SK-N-SH treated with all-trans-retinoic acid at 6 μM for 48 hours (cell line): ENCODE measurements around the gene HS6ST3.

Experiments used
- ATAC-seq: fragments of 200-7000 bp; cut with Tn5 transposase; 3 replicates; pipeline ENCODE4 v1.9.1; 2020; ENCODE audit warnings: mild to moderate bottlenecking, moderate library complexity
- ARNTL ChIP-seq: fragments of 450-650 bp; formaldehyde crosslinking; IDR thresholded peaks from 2 replicates; pipeline ENCODE4 v1.5.0; 2020; ENCODE audit warnings: low read depth, mild to moderate bottlenecking, moderate library complexity, borderline replicate concordance
- CSDC2 ChIP-seq: fragments of 250-450 bp; sonication (Bioruptor Pico); IDR thresholded peaks from 2 replicates; pipeline ENCODE4 v1.5.0; 2020; ENCODE audit warnings: mild to moderate bottlenecking, moderate library complexity
- GLIS3 ChIP-seq: fragments of 250-450 bp; sonication (Bioruptor Pico); IDR thresholded peaks from 2 replicates; pipeline ENCODE4 v1.5.0; 2020; ENCODE audit warnings: mild to moderate bottlenecking, moderate library complexity
- ISL1 ChIP-seq: fragments of 250-450 bp; sonication (Bioruptor Pico); IDR thresholded peaks from 2 replicates; pipeline ENCODE4 v2.1.2; 2022; ENCODE audit warnings: mild to moderate bottlenecking, moderate library complexity
- OSR1 ChIP-seq: fragments of 250-450 bp; sonication (Bioruptor Pico); IDR thresholded peaks from 2 replicates; pipeline ENCODE4 v1.8.0; 2022; ENCODE audit warnings: moderate library complexity, mild to moderate bottlenecking, inconsistent platforms
- PPARA ChIP-seq: fragments of 250-450 bp; sonication (Bioruptor Pico); IDR thresholded peaks from 2 replicates; pipeline ENCODE4 v1.5.0; 2020; ENCODE audit warnings: mild to moderate bottlenecking, borderline replicate concordance
- RARB ChIP-seq: fragments of 250-450 bp; sonication (Bioruptor Pico); IDR thresholded peaks from 2 replicates; pipeline ENCODE4 v1.8.0; 2021; ENCODE audit warnings: mild to moderate bottlenecking, moderate library complexity
- SNAI2 ChIP-seq: fragments of 250-450 bp; sonication (Bioruptor Pico); IDR thresholded peaks from 2 replicates; pipeline ENCODE4 v1.5.0; 2020; ENCODE audit warnings: mild to moderate bottlenecking, moderate library complexity
- TCF4 ChIP-seq: fragments of 250-450 bp; sonication (Bioruptor Pico); IDR thresholded peaks from 2 replicates; pipeline ENCODE4 v1.8.0; 2021; ENCODE audit warnings: mild to moderate bottlenecking, moderate library complexity, borderline replicate concordance
- TOX ChIP-seq: fragments of 250-450 bp; sonication (Bioruptor Pico); IDR thresholded peaks from 2 replicates; pipeline ENCODE4 v1.8.0; 2021; ENCODE audit warnings: mild to moderate bottlenecking, moderate library complexity, borderline replicate concordance
- ZFP3 ChIP-seq: fragments of 250-450 bp; sonication (Bioruptor Pico); IDR thresholded peaks from 2 replicates; pipeline ENCODE4 v1.5.0; 2020; ENCODE audit warnings: mild to moderate bottlenecking, moderate library complexity
- ZFP30 ChIP-seq: fragments of 450-650 bp; formaldehyde crosslinking; IDR thresholded peaks from 2 replicates; pipeline ENCODE4 v1.5.0; 2022; ENCODE audit warnings: mild to moderate bottlenecking, moderate library complexity
- ZNF70 ChIP-seq: fragments of 450-650 bp; formaldehyde crosslinking; IDR thresholded peaks from 2 replicates; pipeline ENCODE4 v1.5.0; 2020; ENCODE audit warnings: mild to moderate bottlenecking, moderate library complexity
- ZNF8 ChIP-seq: fragments of 450-650 bp; formaldehyde crosslinking; IDR thresholded peaks from 2 replicates; pipeline ENCODE4 v1.5.0; 2020; ENCODE audit warnings: mild to moderate bottlenecking, moderate library complexity
- TF ChIP-seq, protein P1 (sequence below): fragments of 250-450 bp; sonication (Bioruptor Pico); IDR thresholded peaks from 2 replicates; pipeline ENCODE4 v1.8.0; 2021; ENCODE audit warnings: low read depth, mild to moderate bottlenecking, moderate library complexity, borderline replicate concordance
- TF ChIP-seq, protein P2 (sequence below): fragments of 250-450 bp; sonication (Bioruptor Pico); IDR thresholded peaks from 2 replicates; pipeline ENCODE4 v1.5.1; 2021; ENCODE audit warnings: mild to moderate bottlenecking, moderate library complexity
- TF ChIP-seq, protein P3 (sequence below): fragments of 250-450 bp; sonication (Bioruptor Pico); IDR thresholded peaks from 2 replicates; pipeline ENCODE4 v1.8.0; 2020; ENCODE audit warnings: mild to moderate bottlenecking, moderate library complexity, borderline replicate concordance
- TF ChIP-seq, protein P4 (sequence below): fragments of 250-450 bp; sonication (Bioruptor Pico); IDR thresholded peaks from 2 replicates; pipeline ENCODE4 v1.5.0; 2020; ENCODE audit warnings: mild to moderate bottlenecking, moderate library complexity
- TF ChIP-seq, protein P5 (sequence below): fragments of 250-450 bp; sonication (Bioruptor Pico); IDR thresholded peaks from 2 replicates; pipeline ENCODE4 v1.5.1; 2020; ENCODE audit warnings: low read depth, mild to moderate bottlenecking, moderate library complexity

The HS6ST3 gene

DNA sequence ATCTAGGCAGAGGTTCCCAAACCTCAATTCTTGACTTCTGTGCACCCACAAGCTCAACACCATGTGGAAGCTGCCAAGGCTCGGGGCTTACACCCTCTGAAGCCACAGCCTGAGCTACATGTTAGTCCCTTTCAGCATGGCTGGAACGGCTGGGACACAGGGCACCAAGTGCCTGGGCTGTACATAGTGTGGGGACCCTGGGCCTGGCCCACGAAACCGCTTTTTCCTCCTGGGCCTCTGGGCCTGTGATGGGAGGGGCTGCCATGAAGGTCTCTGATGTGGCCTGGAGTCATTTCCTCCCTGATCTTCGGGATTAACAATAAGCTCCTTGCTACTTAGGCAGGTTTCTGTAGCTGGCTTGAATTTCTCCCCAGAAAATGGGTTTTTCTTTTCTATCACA, 108.1 kb downstream of the HS6ST3 start:
- no peak for ATAC-seq
- TF ChIP-seq ARNTL (CRISPR knock-in tag) (no peak), GLIS3 (no peak), SNAI2 (no peak), ZNF70 (no peak)
- TF ChIP-seq, all 23 proteins: peak for 0

DNA sequence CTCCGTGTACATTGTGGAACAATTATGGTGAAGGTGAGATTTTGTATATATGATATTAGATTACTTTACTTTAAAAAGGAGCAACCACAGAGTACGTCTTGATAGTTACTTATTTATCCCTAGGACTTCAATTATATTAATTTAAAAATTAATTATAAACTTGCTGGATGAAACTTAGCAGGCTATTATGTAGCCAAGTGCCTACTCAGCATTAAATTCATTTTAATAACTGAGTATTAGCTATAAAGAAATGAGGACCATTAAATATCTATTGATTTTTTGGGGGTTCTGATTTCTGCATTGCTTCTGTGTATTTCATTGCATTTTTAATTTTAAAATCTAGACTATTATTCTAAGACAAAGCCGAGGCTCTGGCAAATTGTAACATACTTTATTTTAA, 109.4 kb downstream of the HS6ST3 start:
- TF ChIP-seq ISL1 (CRISPR knock-in tag) (no peak), SNAI2 (no peak), ZFP30 (CRISPR knock-in tag) (no peak), TOX (CRISPR knock-in tag) (no peak), ZNF8 (CRISPR knock-in tag) (no peak)
- TF ChIP-seq, protein P1, sequence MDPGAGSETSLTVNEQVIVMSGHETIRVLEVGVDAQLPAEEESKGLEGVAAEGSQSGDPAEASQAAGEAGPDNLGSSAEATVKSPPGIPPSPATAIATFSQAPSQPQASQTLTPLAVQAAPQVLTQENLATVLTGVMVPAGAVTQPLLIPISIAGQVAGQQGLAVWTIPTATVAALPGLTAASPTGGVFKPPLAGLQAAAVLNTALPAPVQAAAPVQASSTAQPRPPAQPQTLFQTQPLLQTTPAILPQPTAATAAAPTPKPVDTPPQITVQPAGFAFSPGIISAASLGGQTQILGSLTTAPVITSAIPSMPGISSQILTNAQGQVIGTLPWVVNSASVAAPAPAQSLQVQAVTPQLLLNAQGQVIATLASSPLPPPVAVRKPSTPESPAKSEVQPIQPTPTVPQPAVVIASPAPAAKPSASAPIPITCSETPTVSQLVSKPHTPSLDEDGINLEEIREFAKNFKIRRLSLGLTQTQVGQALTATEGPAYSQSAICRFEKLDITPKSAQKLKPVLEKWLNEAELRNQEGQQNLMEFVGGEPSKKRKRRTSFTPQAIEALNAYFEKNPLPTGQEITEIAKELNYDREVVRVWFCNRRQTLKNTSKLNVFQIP (CRISPR knock-in tag), result no peak
- TF ChIP-seq, protein P2, sequence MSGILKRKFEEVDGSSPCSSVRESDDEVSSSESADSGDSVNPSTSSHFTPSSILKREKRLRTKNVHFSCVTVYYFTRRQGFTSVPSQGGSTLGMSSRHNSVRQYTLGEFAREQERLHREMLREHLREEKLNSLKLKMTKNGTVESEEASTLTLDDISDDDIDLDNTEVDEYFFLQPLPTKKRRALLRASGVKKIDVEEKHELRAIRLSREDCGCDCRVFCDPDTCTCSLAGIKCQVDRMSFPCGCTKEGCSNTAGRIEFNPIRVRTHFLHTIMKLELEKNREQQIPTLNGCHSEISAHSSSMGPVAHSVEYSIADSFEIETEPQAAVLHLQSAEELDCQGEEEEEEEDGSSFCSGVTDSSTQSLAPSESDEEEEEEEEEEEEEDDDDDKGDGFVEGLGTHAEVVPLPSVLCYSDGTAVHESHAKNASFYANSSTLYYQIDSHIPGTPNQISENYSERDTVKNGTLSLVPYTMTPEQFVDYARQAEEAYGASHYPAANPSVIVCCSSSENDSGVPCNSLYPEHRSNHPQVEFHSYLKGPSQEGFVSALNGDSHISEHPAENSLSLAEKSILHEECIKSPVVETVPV (CRISPR knock-in tag), result no peak
- no peak for ATAC-seq

DNA sequence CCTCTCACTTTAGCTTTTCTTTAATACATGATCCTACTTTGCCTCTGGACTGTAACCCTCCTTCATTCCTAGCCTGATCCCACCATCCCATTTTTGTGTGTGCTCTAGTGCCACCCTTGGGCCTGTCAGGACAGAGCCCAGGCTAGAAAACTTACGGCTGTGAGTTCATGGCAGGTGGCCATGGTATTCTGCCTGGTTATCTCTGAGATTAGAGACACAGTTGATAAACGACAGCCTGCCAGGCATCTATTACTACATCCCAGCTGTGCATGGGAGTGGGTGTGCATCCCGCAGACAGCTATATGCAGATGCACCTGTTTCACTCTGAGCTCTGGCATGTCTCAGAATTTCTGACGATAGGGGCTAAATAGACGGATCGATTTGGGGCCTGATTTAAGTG, 110.9 kb downstream of the HS6ST3 start:
- TF ChIP-seq, protein P1 (CRISPR knock-in tag), result no peak
- TF ChIP-seq OSR1 (CRISPR knock-in tag) (no peak), ISL1 (CRISPR knock-in tag) (peak; percentile 36; the same call in 1 of the 2 replicates), TCF4 (CRISPR knock-in tag) (peak; percentile 66; the same call in 1 of the 2 replicates), SNAI2 (peak; percentile 97)
- TF ChIP-seq, protein P2 (CRISPR knock-in tag), result no peak
- TF ChIP-seq, protein P3, sequence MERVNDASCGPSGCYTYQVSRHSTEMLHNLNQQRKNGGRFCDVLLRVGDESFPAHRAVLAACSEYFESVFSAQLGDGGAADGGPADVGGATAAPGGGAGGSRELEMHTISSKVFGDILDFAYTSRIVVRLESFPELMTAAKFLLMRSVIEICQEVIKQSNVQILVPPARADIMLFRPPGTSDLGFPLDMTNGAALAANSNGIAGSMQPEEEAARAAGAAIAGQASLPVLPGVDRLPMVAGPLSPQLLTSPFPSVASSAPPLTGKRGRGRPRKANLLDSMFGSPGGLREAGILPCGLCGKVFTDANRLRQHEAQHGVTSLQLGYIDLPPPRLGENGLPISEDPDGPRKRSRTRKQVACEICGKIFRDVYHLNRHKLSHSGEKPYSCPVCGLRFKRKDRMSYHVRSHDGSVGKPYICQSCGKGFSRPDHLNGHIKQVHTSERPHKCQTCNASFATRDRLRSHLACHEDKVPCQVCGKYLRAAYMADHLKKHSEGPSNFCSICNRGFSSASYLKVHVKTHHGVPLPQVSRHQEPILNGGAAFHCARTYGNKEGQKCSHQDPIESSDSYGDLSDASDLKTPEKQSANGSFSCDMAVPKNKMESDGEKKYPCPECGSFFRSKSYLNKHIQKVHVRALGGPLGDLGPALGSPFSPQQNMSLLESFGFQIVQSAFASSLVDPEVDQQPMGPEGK, result no peak
- TF ChIP-seq, protein P4, sequence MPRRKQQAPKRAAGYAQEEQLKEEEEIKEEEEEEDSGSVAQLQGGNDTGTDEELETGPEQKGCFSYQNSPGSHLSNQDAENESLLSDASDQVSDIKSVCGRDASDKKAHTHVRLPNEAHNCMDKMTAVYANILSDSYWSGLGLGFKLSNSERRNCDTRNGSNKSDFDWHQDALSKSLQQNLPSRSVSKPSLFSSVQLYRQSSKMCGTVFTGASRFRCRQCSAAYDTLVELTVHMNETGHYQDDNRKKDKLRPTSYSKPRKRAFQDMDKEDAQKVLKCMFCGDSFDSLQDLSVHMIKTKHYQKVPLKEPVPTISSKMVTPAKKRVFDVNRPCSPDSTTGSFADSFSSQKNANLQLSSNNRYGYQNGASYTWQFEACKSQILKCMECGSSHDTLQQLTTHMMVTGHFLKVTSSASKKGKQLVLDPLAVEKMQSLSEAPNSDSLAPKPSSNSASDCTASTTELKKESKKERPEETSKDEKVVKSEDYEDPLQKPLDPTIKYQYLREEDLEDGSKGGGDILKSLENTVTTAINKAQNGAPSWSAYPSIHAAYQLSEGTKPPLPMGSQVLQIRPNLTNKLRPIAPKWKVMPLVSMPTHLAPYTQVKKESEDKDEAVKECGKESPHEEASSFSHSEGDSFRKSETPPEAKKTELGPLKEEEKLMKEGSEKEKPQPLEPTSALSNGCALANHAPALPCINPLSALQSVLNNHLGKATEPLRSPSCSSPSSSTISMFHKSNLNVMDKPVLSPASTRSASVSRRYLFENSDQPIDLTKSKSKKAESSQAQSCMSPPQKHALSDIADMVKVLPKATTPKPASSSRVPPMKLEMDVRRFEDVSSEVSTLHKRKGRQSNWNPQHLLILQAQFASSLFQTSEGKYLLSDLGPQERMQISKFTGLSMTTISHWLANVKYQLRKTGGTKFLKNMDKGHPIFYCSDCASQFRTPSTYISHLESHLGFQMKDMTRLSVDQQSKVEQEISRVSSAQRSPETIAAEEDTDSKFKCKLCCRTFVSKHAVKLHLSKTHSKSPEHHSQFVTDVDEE (CRISPR knock-in tag), result peak; percentile 62; the same call in 1 of the 2 replicates

DNA sequence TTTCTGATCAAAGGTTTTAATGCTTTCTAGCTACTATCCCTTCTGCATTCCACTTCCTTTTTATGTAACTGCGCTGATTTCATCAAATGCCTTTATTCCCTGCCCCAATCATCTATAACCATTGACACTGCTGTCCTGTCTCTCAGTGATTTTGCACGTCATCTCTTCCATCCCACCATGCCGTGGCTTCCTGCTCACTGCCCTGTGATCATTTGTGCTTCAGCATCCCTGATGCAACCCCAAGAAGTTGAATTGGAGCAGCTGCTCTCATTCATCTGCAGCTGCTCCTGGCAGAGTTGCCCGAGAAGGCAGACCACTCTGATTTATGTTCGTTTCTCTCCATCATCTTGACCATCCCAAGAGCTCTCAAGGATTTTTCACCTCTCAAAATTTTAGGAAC, 112.4 kb downstream of the HS6ST3 start:
- no peak for ATAC-seq
- no peak for TF ChIP-seq ARNTL (CRISPR knock-in tag)
- no peak for TF ChIP-seq OSR1 (CRISPR knock-in tag)
- TF ChIP-seq, protein P5, sequence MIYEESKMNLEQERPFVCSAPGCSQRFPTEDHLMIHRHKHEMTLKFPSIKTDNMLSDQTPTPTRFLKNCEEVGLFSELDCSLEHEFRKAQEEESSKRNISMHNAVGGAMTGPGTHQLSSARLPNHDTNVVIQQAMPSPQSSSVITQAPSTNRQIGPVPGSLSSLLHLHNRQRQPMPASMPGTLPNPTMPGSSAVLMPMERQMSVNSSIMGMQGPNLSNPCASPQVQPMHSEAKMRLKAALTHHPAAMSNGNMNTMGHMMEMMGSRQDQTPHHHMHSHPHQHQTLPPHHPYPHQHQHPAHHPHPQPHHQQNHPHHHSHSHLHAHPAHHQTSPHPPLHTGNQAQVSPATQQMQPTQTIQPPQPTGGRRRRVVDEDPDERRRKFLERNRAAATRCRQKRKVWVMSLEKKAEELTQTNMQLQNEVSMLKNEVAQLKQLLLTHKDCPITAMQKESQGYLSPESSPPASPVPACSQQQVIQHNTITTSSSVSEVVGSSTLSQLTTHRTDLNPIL (CRISPR knock-in tag), result no peak
- no peak for TF ChIP-seq GLIS3
- TF ChIP-seq TOX (CRISPR knock-in tag), result no peak
- no peak for TF ChIP-seq ZFP30 (CRISPR knock-in tag)
- TF ChIP-seq ZNF70, result no peak
- TF ChIP-seq, protein P2 (CRISPR knock-in tag), result no peak
- no peak for TF ChIP-seq ZFP3 (CRISPR knock-in tag)
- no peak for TF ChIP-seq PPARA (CRISPR knock-in tag)
- TF ChIP-seq CSDC2, result no peak
- no peak for TF ChIP-seq RARB (CRISPR knock-in tag)
- TF ChIP-seq, protein P3, result no peak

More for the DNA sequence above, 110.9 kb downstream of the HS6ST3 start:
- no peak for ATAC-seq
